ENCODE measurements around the gene RPTOR.
"Not testable (repeated sequence)": the region's sequence is repeated elsewhere in the genome, so short reads cannot be mapped to it uniquely, and the experiment has no call there.

Gene RPTOR

DNA sequence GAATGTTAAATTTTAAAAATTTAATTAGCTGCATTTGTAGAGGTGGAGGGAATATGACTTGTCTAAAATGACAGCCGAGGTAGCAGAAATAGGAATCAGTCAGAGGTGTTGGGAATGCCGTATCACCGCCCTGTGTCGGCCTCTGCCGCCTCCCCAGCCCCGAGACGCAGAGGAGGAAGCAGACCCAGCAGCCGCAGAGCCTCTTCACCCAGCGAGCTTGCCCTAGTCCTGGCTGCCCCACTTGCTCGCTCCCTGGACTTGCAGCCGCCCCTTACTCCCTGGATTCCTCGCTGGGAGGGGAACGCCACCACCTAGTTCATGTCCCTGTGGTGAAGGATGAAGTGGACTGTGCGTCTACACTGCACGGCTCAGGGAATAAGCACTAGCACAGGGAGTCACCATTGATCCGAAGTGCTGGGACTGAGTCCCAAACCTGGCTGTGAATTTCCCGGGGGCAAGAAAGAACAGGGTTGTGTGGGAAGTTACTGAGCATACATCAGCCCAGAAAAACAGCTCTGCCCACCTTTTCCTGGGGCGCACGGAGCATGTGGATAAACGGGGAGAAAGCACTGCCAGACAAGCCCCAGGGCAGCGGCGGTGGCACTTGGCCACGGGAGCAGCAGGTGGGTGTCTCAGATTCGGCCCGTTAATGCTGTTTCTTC lies 76.8 kb downstream of the RPTOR start:
- no peak for FAIRE-seq

DNA sequence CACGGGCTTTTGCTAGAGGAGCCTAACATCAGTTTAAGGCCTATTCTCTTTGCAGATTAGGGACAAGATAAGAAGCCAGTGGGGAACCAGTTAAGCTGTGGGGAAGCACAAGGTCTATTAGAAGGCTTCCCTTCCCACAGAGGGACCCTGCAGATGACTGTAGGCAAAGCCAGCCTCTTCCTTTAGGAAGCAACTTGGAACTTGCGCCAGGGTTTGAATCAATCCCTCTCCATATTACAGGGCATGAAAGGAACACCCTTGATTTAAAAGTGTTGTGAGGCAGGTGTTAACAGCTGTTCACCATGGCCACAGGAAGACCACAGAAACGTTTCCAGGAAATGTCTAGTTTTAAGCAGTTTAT lies 77.3 kb downstream of the RPTOR start:
- no peak for FAIRE-seq

DNA sequence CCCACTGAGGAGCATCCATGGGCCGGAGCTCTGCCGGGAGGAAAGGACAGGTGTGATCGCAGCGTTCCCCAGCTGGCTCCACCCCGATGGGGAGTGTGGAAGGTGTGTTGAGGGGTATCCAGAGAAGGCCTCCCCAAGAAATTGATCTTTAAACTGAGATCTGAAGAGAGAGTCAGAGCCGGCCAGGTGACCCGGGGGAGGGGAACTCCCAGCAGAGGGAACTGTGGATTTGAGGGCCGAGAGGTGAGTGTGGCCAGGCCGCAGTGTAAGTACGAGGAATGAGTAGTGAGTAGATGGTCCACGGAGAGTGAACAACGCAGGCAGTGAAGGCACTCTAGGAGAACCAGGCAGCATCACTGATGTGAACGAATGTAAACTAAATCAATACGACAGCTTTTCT lies 80.2 kb downstream of the RPTOR start:
- no peak for FAIRE-seq

DNA sequence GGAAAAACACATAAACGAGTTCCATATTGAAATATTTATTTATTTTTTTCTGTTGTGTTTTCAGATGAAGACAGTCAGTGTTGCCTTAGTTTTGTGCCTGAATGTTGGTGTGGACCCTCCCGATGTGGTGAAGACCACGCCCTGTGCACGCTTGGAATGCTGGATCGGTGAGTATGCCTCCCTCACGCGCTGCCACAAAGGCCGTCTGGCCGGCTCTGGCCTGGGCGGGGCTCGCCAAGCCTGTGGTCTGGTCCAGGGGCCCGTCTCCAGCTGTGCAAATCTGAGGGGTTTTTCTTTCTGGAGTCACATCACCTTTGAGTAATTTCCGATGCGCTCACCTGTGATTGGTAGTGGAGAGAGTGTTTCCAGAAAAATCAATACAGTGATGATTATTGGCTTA lies 81.0 kb downstream of the RPTOR start:
- no peak for FAIRE-seq

DNA sequence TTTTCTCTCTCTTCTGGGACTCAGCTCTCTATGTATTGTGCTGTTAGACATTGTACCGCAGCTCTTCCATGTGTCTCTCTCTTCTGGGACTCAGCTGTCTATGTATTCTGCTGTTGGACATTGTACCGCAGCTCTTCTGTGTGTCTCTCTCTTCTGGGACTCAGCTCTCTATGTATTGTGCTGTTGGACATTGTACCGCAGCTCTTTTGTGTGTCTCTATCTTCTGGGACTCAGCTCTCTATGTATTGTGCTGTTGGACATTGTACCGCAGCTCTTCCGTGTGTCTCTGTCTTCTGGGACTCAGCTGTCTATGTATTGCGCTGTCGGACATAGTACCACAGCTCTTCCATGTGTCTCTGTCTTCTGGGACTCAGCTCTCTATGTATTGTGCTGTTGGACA lies 84.2 kb downstream of the RPTOR start:
- not testable (repeated sequence) for FAIRE-seq

DNA sequence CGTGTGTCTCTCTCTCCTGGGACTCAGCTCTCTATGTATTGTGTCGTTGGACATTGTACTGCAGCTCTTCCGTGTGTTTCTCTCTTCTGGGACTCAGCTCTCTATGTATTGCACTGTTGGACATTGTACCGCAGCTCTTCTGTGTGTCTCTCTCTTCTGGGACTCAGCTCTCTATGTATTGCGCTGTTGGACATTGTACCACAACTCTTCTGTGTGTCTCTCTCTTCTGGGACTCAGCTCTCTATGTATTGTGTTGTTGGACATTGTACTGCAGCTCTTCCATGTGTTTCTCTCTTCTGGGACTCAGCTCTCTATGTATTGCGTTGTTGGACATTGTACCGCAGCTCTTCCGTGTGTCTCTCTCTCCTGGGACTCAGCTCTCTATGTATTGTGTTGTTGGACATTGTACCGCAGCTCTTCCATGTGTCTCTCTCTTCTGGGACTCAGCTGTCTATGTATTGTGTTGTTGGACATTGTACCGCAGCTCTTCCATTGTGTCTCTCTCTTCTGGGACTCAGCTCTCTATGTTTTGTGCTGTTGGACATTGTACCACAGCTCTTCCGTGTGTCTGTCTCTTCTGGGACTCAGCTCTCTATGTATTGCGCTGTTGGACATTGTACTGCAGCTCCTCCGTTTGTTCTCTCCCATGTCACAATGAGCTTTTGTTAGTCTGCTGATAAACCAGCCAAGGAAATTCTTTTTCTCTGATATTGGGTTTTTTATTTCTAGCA lies 84.8 kb downstream of the RPTOR start:
- FAIRE-seq = no peak

DNA sequence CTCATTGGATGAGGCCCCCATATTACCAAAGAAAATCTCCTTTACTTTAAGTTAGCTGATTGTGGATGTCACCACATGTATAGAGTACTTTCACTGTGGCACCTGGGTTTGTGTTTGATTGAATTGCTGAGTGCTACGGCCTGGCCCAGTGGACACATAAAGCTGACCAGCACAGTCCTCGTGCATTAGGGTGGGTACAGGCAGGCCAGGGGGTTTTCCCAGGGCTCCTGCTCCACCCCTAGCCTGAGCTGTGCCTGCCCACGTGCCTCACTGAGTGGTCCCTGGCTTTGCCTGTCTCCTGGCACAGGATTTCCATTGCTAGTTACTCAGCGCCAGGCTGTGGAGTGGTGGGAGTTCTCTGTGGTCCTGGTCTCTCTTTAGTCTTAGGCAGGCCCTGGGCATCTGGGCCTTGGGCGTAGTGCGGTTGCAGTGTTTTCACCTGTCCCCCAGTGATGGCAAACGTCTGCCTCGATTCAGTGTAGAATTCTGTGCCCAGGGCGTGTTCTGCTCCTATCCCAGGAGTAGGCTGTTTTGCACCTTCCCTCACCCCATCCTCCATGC lies 86.0 kb downstream of the RPTOR start:
- FAIRE-seq = no peak

DNA sequence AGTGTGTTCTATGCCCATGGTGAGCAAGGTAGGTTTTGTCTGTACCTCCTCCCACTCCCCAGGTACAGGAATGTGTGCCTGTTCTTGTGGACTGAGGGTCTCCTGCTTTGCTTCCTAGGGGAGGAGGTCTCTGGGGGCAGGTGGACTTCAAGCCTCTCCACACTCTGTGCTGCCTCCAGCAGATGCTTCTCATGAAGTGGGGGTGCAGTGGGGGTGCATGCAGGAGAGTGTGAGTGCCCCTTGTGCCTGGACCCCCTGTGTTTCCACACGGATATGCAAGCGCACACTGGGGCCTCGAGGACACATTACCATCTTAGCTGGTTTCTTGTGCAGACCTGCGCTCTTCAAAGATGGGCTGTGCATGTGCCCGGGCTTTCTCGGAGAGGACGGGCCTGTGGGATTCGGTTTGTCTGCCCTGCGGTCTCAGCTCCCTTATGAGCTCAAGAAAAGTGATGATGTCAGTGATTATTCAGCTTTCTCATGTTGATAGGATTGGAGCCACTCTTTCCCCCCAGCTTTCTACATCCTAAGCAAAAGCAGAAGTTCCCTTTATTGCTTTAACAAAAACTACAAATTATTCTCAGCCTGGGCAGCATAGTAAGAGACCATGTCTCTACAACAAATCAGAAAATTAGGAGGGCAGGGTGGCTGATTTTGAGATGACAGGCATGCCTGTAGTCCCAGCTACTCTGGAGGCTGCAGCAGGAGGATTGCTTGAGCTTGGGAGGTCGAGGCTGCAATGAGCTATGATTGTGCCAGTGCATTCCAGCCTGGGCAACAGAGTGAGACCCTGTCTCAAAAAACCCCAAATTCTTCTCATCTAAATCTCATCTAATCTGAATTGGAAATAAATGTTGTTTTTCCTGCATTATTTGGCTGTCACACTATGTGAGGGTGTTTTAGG lies 86.8 kb downstream of the RPTOR start:
- no peak for FAIRE-seq

DNA sequence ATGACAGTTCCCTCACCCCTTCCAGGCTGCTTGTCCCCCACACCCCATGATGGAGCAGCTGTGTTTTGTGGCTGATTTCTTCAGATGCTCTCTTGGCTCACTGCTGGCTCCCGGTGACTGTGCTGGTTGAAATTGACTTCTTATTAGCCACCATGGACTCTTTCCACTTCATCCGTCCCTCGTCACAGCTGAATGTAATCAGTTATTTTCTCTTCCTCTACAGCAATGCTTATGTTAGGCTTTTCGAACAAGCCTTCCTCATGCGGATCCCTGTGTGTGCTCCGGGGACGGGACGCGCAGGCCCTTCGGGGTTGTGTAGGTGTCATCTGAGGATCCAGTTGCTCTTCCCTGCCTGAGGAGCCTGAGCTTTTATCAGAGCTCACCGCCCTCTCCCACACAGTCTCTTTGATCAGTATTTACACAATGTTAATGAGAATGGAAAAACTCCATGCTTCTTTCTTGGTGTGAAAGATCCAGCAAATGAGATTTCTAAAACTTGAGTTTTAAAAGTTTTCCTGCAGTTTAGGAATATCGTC lies 87.5 kb downstream of the RPTOR start:
- FAIRE-seq = no peak

DNA sequence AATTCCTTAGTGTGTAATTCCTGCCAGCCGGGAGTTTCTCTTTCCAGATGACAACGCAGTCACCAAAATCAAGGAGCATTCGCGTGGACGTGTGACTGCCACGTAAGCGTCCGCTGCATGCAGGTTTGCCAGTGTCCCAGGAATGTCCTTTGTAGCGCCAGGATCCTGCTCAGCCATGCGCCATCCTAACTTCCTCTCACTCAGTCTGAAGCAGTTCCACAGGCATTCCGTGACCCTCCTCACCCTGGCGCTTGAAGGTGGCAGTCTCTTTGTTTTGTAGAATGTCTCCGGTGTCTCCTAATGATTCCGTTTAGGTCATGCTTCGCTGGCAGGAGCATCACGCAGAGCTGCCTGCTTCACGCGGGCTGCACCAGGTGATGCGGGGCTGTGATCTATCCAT lies 88.6 kb downstream of the RPTOR start:
- no peak for FAIRE-seq

DNA sequence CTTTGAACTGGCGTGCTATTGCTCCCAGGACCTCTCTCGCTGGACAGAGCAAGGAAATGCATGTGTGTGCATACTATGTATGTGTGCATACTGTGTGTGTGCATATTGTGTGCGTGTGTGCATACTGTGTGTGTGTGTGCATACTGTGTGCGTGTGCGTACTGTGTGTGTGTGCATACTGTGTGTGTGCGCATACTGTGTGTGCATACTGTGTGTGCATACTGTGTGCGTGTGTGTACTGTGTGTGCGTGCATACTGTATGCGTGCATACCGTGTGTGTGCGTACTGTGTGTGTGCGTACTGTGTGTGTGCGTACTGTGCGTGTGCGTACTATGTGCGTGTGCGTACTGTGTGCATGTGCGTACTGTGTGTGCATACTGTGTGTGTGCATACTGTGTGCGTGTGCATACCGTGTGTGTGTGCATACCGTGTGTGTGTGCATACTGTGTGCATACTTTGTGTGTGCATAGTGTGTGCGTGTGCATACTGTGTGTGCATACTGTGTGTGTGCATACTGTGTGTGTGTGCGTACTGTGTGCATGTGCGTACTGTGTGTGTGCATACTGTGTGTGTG lies 89.4 kb downstream of the RPTOR start:
- FAIRE-seq = no peak

DNA sequence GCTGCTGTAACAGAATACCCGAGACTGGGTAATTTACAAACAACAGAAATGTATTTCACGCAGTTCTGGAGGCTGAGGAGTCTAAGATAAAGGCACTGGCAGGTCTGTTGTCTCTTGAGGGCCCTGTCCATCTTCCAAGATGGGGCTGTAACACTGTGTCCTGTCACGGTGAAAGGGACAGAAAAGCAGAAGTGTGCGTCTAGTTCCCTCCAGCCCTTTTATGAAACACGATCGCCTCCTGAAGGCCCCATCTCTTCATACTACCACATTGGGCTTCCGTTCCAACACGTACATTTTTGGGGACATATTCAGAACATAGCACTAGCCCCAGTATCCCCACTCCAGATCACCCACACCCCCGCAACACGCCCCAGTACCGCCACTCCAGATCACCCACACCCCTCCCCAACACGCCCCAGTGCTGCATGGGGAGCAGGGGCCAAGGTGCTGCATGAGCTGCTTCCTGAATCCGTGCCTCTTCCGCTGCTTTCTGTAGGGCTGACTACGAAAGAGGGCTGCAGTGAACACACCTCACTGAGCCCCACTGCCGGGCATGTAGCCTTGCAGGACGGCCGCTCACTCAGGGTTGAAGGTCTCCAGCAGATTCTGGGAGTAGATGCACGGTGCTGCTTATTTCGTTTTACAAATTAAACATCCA lies 91.9 kb downstream of the RPTOR start:
- FAIRE-seq = no peak

DNA sequence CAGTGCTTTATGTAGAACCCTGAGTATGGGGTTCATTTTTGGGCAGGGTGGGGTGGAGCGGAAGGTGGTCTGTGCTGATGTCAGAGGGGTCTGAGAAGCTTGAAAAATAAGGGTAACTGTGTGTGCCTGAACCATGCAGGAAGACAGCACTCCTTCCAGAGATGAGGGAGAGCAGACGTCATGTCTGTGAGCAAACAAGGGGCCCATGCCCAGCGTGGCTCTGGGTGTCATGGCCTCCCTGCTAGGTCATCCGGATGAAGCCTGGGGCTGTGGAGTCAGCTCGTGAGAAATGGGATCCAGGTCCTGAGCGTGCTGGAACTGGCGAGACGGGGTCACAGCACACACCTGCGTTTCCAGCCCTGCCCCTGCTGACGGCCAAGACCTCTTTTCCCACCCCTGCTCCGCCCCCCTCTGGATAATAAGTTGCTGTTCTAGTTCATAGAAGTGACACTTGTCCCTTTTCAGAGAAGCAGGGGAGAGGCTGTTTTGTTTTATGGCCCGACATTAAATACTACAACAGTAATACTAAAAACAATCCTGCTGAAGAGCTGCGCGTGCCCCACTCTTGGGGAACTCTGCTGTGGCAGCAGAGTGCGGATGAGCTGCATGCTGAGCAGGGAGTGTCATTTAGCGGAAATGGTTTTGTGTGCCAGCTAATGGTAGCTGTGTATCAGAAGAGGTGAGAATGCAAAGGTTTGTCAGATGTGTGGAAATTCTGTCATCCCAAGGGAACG lies 92.6 kb downstream of the RPTOR start:
- no peak for FAIRE-seq

DNA sequence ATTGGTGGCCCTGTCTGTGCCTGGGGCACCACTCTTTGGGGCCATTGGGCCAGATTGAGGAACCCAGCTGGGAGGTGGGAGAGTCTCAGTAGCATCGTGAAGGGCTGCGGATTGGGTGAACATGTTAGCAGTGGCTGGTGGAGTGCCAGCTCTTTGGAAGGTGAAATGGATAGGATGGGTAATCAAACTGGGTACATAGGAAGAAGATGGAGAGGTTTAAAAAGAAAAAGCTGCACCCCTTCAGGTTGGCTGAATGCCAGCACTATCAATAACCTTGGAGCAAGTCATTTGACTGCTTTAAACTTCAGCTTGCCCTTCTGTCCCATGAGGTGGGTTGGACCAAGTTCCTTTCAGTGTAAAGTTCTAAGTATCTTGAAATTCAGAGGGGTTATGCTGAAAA lies 95.0 kb downstream of the RPTOR start:
- no peak for FAIRE-seq

DNA sequence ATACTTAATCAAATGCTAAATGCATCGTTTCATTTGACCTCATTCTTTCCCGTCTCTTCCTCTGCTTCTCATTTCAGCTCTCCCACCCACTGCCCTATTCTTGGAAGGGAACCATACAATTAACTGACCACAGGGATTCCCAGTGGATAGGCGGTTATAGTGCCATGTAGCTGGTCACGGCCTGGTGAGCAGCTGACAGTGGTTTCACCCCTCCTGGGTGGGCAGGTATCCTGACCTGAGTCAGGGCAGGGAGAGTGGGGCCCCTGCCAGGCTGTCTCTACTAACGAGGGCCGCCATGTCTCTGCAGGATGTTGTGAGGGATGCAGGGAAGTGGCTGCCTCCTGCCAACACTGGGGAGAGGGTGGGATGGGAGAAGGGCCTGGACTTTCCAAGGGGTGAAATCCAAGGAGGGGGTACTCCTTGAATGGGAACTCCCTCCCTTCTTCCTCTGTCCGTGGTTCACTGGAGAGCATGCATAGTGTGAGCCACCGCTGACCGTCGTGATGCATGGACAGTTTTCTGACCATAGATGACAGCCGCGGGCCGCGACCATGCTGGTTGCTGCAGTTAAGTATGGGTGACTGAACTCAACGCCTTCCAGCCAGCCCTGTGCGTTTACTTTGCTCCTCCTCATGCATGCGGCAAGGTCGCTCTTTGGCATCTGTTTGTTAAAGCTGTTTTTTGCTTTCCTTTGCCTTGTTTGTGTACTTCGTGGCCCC lies 95.9 kb downstream of the RPTOR start:
- FAIRE-seq = no peak

DNA sequence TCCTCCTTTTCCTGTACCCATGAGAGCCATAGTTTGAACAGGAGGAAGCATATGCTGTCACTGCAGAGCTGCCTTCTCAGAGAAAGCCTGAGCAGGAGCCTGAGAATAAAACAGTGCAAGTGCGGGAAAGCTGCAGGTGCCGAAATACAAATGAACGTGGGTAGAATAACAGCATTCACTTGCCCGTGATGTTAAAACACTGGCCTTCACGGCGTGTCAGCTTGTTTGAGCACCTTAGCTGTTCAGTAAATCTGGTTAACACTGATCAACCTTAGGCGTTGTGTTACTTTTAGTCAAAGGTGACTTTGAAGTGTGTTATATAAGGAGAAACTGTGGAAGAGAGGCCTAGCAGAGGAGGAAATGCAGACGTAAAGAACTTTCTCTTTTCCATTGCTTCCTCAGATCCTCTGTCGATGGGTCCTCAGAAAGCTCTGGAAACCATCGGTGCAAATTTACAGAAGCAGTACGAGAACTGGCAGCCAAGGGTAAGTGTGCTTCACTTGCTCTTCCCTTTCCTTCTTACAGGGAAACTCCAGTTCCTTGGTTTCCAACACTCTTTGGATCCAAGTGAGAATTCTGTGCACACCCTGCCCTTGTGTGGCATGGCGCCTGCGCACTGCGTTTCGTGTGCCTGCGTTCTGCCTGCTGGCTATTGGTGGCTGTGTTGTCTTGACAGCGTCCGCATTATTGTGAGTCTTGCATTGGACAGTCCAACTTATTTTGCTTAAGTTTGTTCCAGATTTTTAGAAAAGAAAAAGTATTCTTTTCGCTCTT lies 98.9 kb downstream of the RPTOR start:
- no peak for FAIRE-seq

DNA sequence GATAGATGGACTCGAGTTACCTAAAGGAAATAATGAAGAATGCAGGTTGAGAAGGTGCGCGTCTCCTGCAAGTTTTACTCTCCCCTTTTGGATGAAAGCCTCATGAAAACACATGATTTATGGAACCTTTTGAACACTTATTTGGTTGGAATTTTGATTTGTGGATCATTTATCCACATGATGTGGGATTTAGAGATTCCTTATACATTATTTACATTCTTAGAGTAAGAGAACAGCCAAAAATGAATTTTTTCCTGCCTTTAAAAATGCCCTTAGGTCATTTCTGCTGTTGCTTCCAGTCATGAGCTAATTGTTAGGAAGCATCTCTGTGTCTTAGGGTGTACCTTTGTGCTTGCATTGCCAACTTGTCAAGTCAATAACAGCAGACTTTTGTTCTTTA lies 99.9 kb downstream of the RPTOR start:
- no peak for FAIRE-seq

DNA sequence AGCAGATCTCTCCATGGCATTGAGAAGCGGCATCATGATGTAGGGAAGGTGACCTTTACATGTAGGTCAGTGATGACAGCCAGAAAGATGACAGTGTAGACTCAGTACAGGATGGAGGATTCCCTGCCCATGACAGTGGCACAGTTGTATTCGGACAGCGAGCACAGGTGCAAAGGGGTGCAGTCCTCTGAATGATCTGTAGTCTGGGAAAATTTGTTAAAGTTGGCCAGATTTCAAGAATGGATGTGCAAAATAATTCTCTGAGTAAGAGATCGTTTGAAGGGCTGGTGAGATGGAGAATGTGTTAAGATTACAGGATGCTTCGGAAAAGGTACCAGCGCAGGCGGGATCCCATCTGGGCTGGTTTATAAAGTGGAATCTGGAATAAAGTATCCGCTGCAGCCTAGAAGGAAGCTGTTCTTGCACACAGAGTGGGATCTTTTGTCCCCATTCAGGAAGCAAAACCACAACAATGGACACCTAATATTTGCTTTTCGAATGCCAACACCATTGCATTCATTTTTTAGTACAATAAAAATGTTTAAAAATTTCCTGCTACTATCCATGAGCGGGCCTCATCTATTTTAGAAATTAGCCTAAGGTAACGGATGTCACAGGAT lies 101.2 kb downstream of the RPTOR start:
- no peak for FAIRE-seq

DNA sequence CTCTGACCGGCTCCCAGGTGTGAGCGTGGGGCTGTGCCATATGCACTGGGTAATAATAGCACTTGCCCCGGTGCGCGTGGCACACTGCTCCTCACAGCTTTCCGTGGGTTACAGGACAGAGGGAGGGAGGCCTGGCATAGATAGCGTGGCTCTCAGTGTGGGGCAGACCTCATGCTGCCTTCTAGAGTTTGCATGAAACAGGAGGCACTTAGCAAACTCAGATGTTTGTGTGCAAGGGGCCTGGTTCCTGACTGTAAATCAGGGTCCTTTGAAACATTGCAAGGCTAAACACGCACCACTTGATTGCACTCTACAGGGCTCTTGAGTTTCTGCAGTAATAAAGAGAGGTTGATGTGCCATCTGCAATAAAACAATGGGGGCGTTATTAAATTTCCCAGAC lies 101.7 kb downstream of the RPTOR start:
- no peak for FAIRE-seq

DNA sequence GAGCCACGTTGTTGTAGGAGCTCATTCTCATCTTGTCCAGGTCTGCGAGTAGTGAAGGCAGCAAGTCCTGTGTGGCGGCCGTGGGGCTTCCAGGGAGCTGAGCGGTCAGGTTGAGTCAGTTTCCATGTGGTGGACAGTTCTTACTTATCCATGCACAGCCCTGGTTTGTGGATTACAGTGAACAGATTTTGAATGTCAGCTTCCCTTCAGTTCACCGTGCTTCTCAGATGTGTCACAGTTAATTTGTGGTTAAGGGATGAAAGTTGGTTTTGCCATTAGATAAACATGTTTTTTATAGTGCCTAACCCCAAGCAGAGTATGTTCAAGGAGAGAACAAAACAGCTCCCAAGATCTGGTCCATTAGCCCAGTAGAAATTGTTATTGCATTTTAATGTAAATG lies 103.1 kb downstream of the RPTOR start:
- FAIRE-seq = no peak

Measured in G401.6 (cell line).